Caki2 (cell line): ENCODE data around the gene TANGO2. TPM values are rescaled to one million over a fixed set of nuclear protein-coding genes. Genes with fewer than 3 reads are reported as not detected.

Experiments
- DNase-seq: peaks from one replicate; pipeline ENCODE4 v3.0.0-alpha.2; 2015; ENCODE audit warnings: low read depth
- in situ Hi-C: cut with HindIII; loops from 2 replicates; pipeline ENCODE4 v1.10.0; 2016; ENCODE audit warnings: low sequenced_read_pairs, low pct_unique_long_range_greater_than_20kb, mixed read lengths
- total RNA-seq: library from RNA; depleted of rRNA; stranded (reverse); fragments of >200 nt; shearing (Covaris generic); gene quantifications from 2 replicates; pipeline ENCODE4 v1.2.3, GENCODE V29; 2014; ENCODE audit warnings: low replicate concordance

TANGO2 gene
- total RNA-seq, 1 experiment from 2014 or later: 55.2 TPM

DNA sequence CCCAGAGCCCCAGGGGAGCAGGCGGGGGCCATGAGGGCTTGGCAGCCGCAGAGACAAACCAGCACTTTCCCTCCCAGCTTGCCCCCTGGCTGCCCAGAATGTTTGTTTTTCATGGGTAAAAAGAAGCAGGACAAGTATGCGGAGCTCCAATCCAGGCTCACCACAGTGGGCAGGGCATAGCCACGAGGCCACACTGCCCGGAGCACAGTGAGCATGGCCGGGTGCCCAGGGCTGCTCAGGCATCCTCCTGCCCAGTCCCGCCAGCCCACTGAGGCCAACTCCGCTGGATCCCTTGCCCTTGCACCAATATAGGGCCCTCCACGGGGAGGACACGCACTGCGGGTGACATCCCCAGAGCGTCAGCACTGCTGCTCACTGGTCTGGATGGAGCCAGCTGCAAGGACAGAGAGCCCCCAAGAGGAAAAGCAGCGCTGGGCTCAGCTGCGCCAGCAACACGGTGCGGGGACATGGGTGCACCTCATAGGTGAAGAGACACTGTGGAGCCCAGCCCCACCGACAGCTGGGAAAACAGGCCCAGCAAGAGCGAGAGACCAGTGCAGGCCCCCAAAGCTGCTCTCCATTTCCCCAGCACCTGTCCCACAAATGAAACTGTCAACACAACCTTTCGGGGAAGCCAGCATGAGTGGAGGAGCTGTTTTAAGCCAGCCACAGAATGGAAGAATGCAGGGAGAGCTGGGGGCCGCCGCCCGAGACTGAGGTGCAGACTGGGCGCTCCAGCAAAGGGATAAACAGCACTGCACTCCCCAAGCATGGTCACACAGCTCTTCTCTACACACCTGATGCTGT, 29.1 kb upstream of the TANGO2 start:
- in situ Hi-C loops: no loop called here
- no peak for DNase-seq

DNA sequence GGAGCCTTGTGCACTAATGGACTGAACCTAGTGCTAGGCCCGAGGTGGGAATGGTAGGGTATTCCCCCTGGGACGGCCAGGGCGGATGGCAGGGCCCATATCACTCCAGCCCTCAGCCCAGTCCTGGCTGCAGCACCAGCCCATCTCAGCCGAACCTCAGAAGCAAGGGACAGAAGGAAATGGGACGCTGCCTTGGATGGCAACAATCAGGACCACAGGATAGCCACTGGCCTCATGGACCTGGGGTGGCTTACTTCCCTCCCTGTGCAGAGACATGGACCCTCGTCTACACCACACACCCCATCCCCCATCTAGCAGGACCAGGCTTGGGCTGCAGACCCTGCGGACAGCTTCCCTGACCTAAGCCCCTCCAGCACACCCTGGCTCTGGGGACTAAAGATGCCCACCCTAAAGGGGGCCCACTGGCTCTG, 28.4 kb upstream of the TANGO2 start:
- in situ Hi-C loops: no loop called here
- no peak for DNase-seq

DNA sequence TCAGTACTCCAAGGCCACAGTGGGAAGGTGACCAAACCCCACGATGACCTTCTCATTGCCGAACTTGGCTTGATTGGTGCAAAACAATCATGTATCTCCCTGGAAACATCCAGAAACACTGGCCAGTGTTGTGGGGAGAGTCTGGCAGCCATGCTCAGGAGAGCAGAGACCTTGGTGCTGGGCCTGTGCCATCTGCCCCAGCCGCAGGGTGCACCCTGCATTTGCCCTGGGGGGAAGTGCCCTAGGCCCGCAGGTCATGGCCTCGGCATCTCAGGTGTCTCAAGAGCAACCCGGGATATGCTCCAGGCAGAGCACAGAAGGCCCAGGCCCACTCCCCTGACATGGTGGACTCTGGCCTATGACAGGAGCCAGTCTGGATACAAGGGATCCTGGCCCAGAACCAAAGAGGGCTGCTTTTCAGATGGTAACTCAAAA, 28.0 kb upstream of the TANGO2 start:
- in situ Hi-C loops: no loop called here
- DNase-seq: no peak

DNA sequence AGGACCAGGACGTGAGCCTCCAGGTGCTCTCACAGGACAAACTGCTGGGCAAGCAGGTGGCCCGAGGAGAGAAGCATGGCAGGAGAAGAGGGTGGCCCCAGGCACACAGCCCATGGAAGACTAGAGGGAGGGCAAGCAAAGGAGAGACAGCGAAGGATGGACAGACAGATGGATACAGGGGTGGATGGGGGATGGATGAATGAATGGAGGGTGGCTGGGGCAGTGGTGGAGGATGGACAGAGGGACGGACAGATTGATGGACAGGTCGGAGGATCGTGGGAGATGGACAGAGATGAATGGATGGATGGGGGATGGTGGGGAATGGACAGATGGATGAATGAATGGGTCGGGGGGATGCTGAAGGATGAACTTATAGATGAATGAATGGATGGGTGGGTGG, 27.0 kb upstream of the TANGO2 start:
- in situ Hi-C loops: no loop called here
- no peak for DNase-seq

DNA sequence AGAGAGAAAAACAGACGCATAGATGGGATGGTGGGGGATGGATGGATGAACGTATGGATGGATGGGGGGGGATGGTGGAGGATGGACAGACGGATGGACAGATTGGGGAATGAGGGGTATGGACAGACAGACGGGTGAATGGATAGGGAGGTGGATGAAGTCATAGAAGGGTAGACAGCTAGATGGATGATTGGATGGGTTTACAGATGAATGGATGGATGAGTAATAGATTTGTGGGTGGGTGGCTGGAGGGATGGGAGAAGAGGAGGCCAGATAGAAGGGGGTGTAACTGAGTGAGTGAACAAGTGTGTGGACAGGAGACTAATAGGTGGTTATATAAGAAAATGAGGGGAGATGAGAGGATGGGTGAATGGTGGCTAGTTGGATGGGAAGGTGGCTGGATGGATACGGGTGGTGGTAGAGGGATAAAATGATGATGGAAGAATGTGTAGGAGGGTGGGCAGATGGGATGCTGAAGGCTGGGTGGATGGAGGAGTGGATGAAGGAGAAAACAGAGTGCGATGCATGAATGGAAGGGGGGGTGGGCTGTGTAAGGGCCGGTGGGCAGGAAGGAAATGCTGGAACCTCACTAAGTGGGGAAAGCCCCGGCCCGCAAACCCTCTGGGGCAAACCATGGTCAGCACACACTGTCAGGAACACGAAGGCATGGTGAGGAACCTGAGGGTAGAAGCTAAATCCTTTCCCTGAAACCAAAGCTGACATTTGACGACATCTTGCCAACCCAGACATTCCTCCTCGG, 25.9 kb upstream of the TANGO2 start:
- DNase-seq: no peak
- in situ Hi-C loops: no loop called here

DNA sequence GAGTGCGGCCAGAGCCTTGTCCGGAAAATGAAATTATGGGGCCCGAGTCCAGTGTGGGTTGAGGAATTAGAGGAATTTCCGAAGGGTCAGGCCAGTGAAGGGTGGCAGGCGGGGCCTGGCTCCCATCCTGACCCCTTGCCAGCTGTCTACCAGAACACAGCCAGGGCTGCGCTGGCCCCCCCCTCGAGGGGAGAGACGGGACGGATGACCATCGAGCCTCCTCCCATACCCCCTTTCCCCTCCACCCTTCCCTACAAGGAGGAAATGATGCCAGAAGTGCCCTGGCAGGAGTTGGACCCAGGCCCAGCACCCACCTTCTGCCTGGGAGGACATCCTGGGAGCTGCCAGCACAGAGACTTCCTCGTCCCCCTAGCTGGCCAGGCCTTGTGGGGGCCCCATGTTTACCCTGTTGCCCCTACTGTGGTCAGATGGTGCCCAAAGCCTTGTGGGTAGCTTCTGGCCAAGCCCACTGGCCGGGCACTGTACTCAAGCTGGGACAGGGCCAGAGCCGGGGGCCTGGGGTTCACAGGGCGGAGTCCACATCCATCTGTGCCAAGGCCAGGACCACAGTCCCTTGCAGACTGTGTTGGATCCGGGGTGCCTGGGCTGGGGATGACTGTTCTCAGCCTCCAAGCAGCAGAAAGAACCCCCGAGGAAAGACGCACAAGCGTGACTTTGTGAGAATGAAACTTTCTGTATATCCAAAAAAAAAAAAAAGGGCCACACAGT, 25.1 kb upstream of the TANGO2 start:
- in situ Hi-C loops: no loop called here
- DNase-seq: no peak

DNA sequence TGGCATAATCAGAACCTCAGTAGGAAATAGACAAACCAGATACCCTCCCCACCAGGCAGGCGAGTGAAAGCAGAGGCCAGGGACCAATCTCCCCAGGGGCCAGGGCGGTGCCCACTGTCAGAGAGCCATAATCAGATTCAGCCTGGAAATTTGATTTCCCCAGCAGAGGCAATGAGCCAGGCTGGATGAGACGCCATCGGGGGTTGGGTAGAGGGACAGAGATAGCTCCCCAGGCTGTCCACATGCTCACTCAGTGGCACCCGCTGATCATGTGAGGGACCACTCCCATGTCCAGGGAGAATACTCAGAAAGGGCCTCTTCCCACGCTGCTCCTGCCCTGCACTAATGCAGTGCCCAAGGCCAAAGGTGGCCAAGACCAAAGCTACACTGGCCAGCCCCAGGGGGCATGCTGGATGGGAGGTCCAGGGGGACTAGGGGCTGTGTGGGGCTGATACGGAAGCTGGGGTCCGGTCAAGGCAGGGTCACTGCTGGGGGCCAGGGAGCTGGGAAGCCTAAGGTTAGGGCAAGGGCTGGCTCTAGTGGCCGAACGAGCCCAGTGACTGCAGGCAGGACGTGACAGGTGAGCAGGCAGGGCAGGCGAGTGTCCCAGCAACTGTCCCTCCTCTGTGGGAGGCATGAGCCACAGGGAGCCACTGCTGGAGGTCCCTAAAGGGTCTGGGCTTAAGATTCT, 24.1 kb upstream of the TANGO2 start:
- in situ Hi-C loops: no loop called here
- no peak for DNase-seq

DNA sequence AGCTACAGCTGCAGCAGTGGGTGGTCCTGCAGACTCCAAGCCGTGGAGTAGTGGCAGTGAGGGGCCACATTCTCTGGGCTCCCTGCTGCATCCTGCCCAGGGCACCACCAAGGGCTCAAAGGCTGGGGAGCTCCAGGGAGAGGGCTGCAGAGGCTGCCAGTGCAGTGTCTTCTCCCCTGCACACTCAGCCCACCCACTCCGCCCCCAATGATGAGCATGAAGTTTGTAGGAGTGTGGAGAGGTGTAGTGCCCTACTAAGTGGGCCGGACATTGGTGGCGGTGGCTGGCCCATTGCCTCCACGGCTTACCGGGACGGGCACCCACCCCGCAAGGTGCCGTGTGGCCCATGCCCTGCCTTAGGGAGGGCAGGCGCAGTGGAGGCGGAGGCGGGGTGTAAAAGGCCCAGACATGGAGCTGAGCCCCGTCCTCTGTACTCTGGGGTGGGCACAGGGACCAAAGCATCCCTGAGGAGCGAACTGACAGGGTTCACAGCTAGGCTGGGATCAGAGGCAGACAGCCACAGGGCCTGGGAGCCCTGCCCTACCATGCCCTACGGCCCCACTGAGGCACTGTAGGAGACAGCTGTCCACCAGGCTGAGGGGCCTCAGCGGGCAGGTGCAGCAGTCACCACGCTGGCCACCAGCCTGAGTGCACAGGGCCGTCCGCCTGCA, 23.2 kb upstream of the TANGO2 start:
- DNase-seq: no peak
- in situ Hi-C loops: no loop called here

DNA sequence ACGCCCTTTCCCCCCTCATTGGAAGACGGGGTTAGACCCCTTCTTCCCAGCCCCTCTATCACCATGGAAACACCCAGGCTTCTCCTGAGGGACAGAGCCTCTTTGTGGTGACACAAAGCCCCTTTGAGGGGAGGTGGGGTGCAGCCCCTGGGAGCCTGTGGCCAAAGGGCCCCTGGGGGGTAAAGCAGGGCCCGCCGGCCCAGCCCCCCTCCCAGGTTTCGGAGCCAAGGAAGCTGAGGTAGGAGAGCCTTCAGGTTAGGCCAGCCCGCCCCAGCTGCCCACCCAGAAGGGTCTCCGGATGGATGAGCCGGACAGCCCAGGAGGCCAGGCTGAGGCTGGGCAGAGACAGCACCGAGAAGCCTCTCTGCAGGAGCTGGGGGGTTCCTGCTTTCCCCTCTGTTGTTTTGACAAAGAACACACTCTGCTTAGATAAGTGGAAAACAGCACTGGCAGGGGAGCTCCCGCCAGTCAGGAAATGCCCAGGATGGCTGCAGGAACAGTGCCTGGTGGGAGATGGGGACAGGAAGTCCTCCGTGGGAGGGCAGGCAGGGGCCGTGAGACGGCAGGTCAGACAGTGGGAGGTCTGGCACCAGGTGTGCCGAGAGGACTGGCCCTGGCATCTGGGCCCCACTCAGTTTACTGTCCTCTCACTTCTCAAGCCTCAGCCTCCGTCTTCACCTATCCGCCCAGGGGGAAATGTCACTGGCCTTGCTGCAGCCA, 22.5 kb upstream of the TANGO2 start:
- in situ Hi-C loops: no loop called here
- DNase-seq: no peak

DNA sequence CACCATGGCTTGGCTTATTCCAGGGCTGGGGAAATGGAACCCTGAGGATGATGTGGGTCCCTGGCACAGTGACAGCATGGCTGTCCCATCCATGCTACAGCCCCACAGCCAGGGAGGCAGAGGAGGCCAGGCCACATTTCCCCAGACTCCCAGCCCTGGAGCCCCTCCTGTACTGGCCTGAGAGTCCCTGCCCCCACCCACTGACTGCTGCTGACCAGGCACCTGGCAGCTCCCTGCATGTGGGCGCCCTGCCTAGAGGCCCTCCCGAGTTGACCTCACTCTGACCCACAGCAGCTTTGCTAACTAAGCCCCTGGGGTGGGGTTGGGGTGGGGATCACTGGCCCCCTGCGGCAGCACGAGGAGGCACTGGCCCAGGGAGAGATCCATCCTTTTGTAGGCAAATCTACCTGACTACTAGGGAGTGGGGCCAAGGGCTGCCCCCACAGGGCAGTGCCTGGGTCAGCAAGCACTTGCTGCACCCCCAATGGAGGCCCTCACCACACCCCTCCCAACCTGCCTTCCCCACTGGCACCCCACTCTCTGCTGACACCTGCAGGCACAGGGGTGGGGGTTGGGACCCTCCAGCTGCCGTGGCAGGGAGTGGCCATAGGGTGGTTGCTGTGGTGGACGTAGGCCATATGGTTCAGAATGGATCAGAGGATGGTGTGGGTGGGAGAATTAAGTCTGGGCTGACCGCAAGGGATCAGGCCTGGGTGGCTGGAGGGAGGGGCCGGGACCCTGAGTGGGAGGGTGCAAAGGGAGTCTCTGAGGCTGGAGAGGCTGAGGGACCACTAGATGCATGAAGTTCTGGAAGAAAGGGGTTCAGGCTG, 21.7 kb upstream of the TANGO2 start:
- no peak for DNase-seq
- in situ Hi-C loops: no loop called here

DNA sequence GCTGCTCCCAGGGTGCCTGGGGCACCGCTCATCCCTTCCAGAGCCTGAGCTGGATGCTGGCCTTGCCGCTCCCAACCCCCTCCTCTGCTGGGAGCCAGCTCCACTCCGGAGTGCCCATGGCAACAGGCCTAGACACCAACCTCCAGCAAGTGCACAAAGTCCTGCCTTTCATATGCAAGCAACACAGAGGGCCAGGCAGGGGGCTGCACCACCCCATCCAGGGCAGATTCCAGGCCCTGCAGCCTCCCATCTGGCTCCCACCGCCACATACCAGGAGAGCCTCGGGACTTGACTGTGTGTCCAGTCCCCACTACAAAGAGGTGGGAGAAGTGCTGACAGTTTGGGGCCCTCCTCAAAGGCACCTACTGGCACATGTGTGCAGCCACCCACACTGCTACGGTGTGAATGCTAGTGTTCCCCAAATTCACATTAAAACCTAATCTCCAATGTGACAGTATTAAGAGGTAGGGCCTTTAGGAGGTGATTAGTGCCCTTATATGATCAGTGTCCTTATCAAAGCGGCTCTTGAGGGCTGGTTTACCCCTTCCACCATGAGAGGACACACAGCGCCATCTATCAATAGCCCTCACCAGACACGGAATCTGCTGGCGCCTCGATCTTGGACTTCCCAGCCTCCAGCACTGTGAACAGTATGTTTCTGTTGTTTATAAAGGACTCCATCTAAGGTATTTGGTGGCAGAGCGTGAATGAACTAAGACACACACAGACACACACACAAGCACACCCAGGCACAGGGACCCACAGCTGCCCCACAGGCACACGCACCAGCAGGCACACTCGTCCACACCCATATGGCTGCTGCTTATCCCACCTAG, 20.4 kb upstream of the TANGO2 start:
- no peak for DNase-seq
- in situ Hi-C loops: no loop called here

DNA sequence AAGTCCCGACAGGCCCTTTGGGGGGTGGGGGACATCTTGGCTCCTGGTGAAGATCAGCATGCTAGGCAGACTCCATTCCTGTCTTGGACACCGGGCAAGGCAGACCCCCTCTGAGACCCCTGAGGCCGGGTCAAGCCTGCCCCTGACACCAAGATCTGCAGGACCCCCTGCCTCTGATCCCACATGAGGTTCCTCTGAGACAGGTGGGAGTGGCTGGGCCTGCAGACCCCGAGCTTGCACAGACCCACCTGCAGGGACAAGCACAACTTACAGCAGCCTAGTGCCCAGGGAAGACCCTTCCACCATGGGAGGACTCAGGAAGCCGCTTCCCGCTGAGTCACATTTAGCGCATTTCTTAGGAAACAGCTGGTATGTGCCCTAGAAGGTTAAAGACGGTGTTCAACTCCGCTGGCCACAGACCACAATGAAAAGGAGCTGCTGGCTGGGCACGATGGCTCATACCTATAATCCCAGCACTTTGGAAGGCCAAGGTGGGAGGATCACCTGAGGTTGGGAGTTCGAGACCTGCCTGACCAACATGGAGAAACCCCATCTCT, 19.8 kb upstream of the TANGO2 start:
- DNase-seq: no peak
- in situ Hi-C loops: no loop called here

DNA sequence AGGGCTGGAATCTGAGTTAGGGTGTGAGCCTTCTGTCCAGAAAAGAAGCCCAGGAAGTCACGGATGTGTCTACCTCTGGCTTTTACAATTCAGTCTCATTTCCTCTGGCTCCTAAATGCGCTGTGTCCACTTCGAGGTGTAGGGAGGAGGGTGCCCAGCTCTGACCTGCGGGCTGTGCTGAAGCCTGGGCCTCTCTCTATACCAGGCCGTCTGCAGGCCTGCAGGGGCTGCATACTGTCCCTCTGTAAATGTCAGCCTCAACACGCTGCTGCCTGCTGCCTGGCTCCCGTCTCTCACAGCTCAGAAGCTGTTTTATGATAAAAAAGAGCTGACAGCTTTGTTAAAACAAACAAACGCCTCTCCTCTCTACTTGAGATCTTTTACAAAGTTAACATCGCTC, 18.8 kb upstream of the TANGO2 start:
- in situ Hi-C loops: no loop called here
- no peak for DNase-seq

DNA sequence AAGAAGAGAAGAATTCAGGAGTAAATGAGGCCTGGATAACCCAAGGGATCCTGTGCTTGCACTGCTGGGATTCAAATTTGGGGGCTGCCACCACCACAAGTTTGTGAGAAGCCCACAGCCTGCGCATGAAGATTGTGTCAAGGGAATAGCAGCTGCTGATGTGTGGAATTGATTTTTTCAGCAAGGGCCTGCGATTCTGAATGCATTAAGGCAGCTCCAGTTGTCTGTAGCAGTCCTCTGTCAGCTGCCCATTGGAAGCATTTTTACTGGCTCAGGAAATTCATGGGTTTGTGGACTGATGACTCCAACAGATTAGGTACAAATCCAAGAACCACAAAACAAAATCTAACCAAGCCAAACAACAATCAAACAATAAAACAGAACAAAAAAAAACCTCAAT, 18.3 kb upstream of the TANGO2 start:
- DNase-seq: no peak
- in situ Hi-C loops: no loop called here

DNA sequence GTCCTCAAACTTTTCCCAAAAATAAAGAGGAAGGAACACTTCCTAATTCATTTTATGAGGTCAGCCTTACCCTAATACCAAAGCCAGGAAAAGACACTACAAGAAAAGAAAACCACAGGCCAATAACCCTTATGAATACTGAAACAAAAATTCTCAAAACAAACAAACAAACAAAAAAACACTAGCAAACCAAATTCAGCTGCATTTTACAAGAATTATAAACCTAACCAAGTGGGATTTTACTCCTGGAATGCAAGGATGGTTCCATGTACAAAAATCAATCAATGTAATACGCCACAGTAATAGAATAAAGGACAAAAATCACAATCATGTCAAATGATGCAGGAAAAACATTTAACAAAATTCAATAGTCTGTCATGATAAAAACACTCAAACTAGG, 17.6 kb upstream of the TANGO2 start:
- in situ Hi-C loops: no loop called here
- no peak for DNase-seq

DNA sequence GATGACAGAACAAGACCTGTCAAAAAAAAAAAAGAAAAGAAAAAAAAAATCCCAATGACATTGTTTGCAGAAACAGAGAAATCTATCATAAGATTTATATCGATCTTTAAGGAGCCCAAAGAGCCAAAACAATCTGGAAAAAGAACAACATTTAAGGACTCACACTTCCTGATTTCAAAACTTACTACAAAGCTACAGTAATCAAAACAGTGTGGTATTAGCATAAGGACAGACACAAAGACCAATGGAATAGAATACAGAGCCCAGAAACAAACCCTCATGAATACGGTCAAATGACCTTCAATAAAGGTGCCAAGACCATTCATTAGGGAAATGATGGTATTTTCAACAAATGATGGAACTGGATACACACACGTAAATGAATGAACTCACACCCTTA, 16.4 kb upstream of the TANGO2 start:
- in situ Hi-C loops: no loop called here
- DNase-seq: no peak
